Prostate gland (tissue), 2 donors: ENCODE measurements around the gene MID1IP1. TPM values are rescaled to one million over a fixed set of nuclear protein-coding genes. Genes with fewer than 3 reads are reported as not detected.

ENCODE experiments used
- DNase-seq: peaks from one replicate; pipeline ENCODE4 v3.0.0-alpha.2; 2019; ENCODE audit warnings: low spot score
- H3K27ac ChIP-seq, 2 donors: fragments of 200-600 bp; sonication (generic); 2 replicates each; pipeline ENCODE4 v1.5.1; 2017 to 2019
- H3K27me3 ChIP-seq: fragments of 200-600 bp; sonication (generic); replicated peaks from 2 replicates; pipeline ENCODE4 v1.5.1; 2019; ENCODE audit not compliant: insufficient read depth
- H3K36me3 ChIP-seq, 2 donors: fragments of 200-600 bp; sonication (generic); 1 replicate in 1 of 2; 2 replicates in 1 of 2; pipeline versions ENCODE4 v1.5.1 to v1.8.1; 2017 to 2019
- H3K4me1 ChIP-seq: fragments of 200-600 bp; sonication (generic); replicated peaks from 2 replicates; pipeline ENCODE4 v1.5.1; 2019
- H3K4me3 ChIP-seq, 2 donors: fragments of 200-600 bp; sonication (generic); 2 replicates each; pipeline ENCODE4 v1.5.1; 2017 to 2019
- H3K9me3 ChIP-seq: fragments of 200-600 bp; sonication (generic); 2 replicates; pipeline ENCODE4 v1.5.1; 2017
- CTCF ChIP-seq, 4 experiments: fragments of 200-600 bp in 2 of 4; fragments of 450-650 bp in 2 of 4; sonication (generic) in 2 of 4; IDR thresholded peaks; 1 replicate in 3 of 4; 2 replicates in 1 of 4; pipeline ENCODE4 v1.5.1; 2016 to 2019; ENCODE audit warnings: antibody characterized with exemption in 4 of 4, mild to moderate bottlenecking in 2 of 4, moderate library complexity in 2 of 4
- POLR2A ChIP-seq: fragments of 450-650 bp; IDR thresholded peaks from one replicate; pipeline ENCODE4 v1.6.1; 2016; ENCODE audit warnings: antibody characterized with exemption, mild to moderate bottlenecking
- POLR2AphosphoS5 ChIP-seq: sonication (generic); formaldehyde crosslinking; IDR thresholded peaks from one replicate; pipeline ENCODE4 v1.6.1; 2017; ENCODE audit warnings: antibody characterized with exemption
- WGBS: methylation state at CpG from one replicate; pipeline ENCODE4 v1.1.5; 2018; 5-methylcytosine and 5-hydroxymethylcytosine counted together
- intact Hi-C: fragments of 100-400 bp; cut with DNase I; formaldehyde crosslinking; loops from one replicate; pipeline ENCODE4 v1.14.2; 2022
- total RNA-seq, 2 donors: library from RNA; depleted of rRNA; stranded (reverse); fragments of >200 nt; gene quantifications; one replicate each; pipeline ENCODE4 v1.1.0, GENCODE V29; 2016

MID1IP1 gene
- total RNA-seq, 2 donors from 2014 or later, result 34.7 to 129 TPM

- DNase-seq, result no peak
- Histone ChIP-seq H3K4me1 (no peaks in the 10 kb centered on the region), H3K27ac (no peak overlapping the region), H3K36me3 (no peaks in the 10 kb centered on the region), H3K4me3 (no peak overlapping the region), H3K9me3 (no peaks in the 10 kb centered on the region), H3K27me3 (no peaks in the 10 kb centered on the region)
- intact Hi-C loops, result no loop called here
- TF ChIP-seq CTCF (IDR thresholded peaks at IDR 0.05), result no peak
- no peak for TF ChIP-seq POLR2A
- TF ChIP-seq POLR2AphosphoS5, result no peak
- WGBS, result 73% methylated on average over 1 of the region's 1 CpG
Observed at GRCh38 chrX:38839944-38840343, 38.7 kb downstream of the MID1IP1 start.

GRCh38 chrX:38841750-38842149 lies 40.5 kb downstream of the MID1IP1 start:
- H3K27ac ChIP-seq, result no peak overlapping the region
- no peak for DNase-seq
- no peaks in the 10 kb centered on the region for H3K36me3 ChIP-seq
- intact Hi-C loops, result no loop called here
- no peaks in the 10 kb centered on the region for H3K9me3 ChIP-seq
- no peak overlapping the region for H3K4me3 ChIP-seq
- WGBS, result 51% methylated on average over 2 of the region's 2 CpGs
- no peaks in the 10 kb centered on the region for H3K27me3 ChIP-seq
- TF ChIP-seq POLR2A (no peak), CTCF (IDR thresholded peaks at IDR 0.05) (no peak), POLR2AphosphoS5 (no peak)
- H3K4me1 ChIP-seq, result no peaks in the 10 kb centered on the region

- no peak overlapping the region for H3K4me3 ChIP-seq
- no peaks in the 10 kb centered on the region for H3K27me3 ChIP-seq
- H3K27ac ChIP-seq, result no peak overlapping the region
- no peaks in the 10 kb centered on the region for H3K4me1 ChIP-seq
- DNase-seq, result no peak
- WGBS, result 77% methylated on average over 4 of the region's 4 CpGs
- H3K36me3 ChIP-seq, result no peaks in the 10 kb centered on the region
- TF ChIP-seq POLR2A (no peak), POLR2AphosphoS5 (no peak), CTCF (IDR thresholded peaks at IDR 0.05) (no peak)
- no peaks in the 10 kb centered on the region for H3K9me3 ChIP-seq
- intact Hi-C loops, result no loop called here
Observed at GRCh38 chrX:38845426-38845825, 44.2 kb downstream of the MID1IP1 start.

- TF ChIP-seq CTCF (IDR thresholded peaks at IDR 0.05), result no peak
- no peak for TF ChIP-seq POLR2AphosphoS5
- TF ChIP-seq POLR2A, result no peak
- WGBS, result 83% methylated on average over 5 of the region's 5 CpGs
- intact Hi-C loops, result no loop called here
- H3K27me3 ChIP-seq, result no peaks in the 10 kb centered on the region
- no peak overlapping the region for H3K27ac ChIP-seq
- H3K4me1 ChIP-seq, result no peaks in the 10 kb centered on the region
- no peaks in the 10 kb centered on the region for H3K36me3 ChIP-seq
- no peaks in the 10 kb centered on the region for H3K9me3 ChIP-seq
- H3K4me3 ChIP-seq, result no peak overlapping the region
- DNase-seq, result no peak
Observed at GRCh38 chrX:38847206-38847902, 46.1 kb downstream of the MID1IP1 start.

- WGBS, result 93% methylated on average over 1 of the region's 1 CpG
- Histone ChIP-seq H3K27me3 (no peaks in the 10 kb centered on the region), H3K9me3 (no peaks in the 10 kb centered on the region), H3K36me3 (no peaks in the 10 kb centered on the region), H3K4me3 (no peak overlapping the region), H3K27ac (no peak overlapping the region), H3K4me1 (no peaks in the 10 kb centered on the region)
- DNase-seq, result no peak
- no peak for TF ChIP-seq POLR2A
- TF ChIP-seq CTCF (IDR thresholded peaks at IDR 0.05), result no peak
- no peak for TF ChIP-seq POLR2AphosphoS5
- intact Hi-C loops, result no loop called here
Observed at GRCh38 chrX:38847903-38848230, 46.6 kb downstream of the MID1IP1 start.
